GM21528 (cell line): ENCODE results near the gene SNAI1.
"Not testable (repeated sequence)": the region's sequence is repeated elsewhere in the genome, so short reads cannot be mapped to it uniquely, and the experiment has no call there.

Experiments
- ATAC-seq: cut with Tn5 transposase; IDR thresholded peaks from one replicate; pipeline ENCODE4 v1.9.1; 2021; ENCODE audit warnings: mild to moderate bottlenecking, moderate library complexity; ENCODE audit not compliant: unreplicated experiment, low FRiP score

The SNAI1 gene

DNA sequence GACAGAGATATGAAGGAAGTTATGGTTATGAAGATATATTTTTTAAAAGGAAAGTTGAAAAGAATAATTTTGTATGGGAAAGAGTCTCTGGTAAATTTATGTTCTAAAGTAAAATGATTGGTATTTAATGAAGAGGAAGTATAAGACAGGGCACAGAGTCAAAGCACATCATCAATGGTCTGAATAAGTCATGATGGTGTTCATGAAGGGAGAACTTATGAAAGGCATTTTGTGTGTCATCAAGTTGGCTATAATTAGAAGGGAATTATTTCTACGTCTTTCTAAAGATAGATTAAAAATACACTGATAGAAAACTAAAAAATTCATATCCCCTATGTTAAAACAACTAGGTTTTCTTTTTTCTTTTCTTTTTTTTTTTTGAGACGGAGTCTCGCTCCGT lies 21.4 kb upstream of the SNAI1 start:
- no peak for ATAC-seq

- ATAC-seq = no peak
These were observed 17.6 kb upstream of the SNAI1 start for GRCh38 chr20:49964964-49965780.

DNA sequence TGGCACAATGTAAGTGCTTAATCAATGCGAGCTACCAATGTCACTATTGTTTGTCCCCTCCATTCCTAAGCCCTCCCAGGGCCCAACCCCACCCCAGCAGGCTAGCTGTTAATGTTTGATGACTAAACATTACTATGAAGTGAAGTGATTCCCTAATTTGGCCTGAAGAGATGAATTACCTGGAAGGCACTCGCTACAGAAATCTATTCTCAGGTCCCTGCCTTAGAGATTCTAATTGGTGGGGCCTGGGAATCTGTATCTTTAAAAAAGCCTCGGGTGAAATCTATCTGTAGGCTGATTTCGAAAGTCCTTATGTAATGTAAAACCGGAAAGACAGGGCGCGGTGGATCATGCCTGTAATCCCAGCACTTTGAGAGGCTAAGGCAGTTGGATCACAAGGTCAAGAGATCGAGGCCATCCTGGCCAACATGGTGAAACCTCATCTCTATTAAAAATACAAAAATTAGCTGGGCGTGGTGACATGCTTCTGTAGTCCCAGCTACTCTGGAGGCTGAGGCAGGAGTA lies 16.9 kb upstream of the SNAI1 start:
- ATAC-seq = no peak

DNA sequence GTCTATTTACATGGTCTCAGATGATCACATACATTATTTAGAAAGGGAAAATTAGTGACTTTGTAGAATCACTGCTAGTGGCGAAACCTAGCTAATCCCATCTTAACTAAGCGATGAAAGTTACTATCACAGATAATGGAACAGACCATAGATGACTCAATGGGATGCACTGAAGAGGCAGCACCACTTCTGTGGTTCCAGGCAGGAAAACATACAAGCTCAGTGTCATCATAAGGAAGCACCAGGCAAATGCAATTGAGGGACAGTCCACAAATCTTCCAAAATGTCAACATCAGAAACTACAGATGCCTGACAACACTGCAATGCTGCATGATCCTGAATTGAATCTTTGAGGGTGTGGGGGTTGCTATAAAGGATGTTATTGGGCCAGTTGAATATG lies 15.9 kb upstream of the SNAI1 start:
- no peak for ATAC-seq

GRCh38 chr20:49969234-49969633 lies 13.5 kb upstream of the SNAI1 start:
- ATAC-seq = no peak

- no peak for ATAC-seq
These were observed 12.8 kb upstream of the SNAI1 start for GRCh38 chr20:49969946-49970345.

- no peak for ATAC-seq
These were observed 12.3 kb upstream of the SNAI1 start for GRCh38 chr20:49970498-49970897.

DNA sequence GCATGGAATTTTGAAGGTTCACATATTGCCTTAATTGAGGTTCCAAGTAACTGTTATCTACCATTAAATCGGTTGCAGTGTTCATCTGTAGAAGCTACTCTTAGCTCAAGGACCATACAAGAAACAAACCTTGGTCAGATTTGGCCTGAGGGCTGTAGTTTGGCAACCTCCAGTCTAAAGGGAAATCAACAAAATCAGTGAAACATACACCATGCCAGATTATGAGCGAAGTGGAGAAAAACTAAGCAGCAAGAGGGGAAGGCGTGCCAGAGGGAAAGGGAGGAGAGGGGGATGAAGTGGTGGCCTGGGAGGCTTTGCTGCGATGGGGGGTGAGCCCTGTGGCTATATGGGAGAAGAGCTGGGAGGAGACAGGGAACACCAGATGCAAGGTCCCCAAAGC lies 8.8 kb upstream of the SNAI1 start:
- no peak for ATAC-seq

GRCh38 chr20:49976542-49976941 lies 6.2 kb upstream of the SNAI1 start:
- ATAC-seq = no peak

DNA sequence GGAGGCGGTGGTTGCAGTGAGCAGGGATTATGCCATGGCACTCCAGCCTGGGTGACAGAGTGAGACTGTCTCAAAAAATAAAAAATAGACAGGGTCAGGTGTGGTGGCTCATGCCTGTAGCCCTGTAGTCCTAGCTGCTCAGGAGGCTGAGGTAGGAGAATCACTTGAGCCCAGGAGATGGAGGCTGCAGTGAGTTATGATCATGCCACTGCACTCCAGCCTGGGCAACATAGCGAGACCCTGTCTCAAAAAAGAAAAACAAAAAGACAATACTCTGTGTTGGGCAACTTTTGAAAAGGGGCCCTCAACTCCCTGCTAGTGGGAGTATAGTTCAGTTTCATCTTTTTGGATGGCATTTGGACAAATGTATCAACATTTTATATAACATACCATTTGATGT lies 5.0 kb upstream of the SNAI1 start:
- not testable (repeated sequence) for ATAC-seq

DNA sequence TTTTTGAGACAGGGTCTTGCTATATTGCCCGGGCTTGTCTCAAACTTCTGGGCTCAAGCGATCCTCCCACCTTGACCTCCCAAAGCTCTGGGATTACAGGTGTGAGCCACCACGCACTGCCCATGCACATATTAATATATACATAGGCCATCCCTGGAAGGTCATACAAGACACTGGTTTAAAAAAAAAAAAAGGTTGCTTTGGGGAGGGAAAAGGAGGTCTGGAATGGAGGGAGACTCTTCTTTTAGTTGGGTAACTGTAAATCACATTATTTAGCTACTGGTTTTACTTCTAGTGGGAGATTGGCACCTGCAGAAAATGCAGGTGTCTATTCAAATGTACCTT lies 4.1 kb upstream of the SNAI1 start:
- no peak for ATAC-seq

DNA sequence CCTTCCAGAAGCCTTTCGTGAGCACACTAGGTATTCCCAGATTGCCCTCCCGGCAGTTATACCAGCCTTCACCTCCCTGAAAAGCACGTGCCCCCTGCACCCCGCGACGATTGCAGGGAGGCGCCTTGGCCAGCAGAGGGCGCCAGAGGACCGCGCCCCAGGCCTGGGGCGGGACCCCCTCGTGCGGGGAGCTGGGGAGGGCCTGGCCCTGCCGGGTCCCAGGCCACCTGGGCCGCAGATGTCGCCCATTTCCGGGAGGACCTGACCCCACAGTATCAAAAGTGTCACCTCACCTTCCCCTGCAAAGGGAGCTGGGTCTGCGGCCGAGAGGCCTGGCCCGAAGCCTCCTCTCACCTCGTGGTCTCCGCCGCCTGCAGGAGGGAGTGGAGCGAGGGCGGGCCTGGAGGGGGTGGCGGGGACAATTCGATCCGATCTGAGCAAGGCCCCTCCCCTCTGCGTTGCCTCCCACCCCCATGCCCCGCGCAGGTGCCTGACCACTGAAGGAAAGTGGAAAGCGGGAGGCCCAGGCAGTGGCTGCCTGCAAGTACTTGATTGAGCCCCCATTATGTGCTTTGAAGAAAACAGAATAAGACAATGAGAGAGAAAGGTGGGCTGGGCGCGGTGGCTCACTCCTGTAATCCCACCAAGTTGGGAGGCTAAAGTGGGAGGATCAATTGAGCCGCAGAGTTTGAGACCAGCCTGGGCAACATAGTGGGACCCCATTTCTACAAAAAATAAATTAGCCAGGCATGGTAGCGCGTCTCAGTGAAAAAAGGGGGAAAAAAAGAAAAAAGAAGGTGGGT lies 3.5 kb upstream of the SNAI1 start:
- no peak for ATAC-seq

DNA sequence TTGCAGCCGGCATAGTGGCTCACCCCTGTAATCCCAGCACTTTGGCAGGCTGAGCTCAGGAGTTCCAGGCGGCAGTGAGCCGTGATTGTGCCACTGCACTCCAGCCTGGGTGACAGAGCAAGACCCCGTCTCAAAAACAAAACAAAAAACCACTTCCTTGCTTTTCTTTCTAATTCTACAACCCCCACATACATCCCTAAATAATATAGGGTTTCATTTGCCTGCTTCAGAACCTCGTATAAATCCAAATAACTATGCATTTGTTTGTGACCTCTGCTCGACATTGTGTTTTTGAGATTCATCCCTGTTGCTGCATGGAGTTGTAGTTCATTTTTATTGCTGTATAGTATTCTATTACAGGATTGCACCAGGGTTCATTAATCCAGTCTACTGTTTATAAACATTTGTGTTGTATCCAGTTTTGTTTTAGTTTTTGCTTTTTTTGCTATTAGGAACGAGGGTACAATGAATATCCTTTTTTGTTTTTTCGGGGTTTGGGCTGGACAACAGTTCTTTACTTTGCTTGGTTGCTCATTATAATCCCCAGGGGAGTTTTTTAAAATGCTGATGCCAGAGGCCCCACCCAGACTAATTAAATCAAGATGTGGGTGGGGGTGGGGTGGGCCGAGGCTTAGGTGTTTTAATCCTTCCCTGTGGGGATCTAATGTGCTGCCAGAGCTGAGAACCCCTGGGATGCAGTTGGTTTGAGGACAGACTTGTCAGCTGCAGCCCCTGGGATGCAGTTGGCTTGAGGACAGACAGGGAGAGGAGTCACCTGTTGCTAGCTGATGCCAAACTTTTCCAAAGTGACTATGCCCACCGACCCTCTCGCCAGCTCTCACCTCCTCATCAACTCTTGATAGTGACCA lies 2.4 kb upstream of the SNAI1 start:
- no peak for ATAC-seq

- ATAC-seq = no peak
These were observed 1.3 kb upstream of the SNAI1 start for GRCh38 chr20:49981218-49982071.

GRCh38 chr20:49982072-49982345 lies 771 bp upstream of the SNAI1 start:
- no peak for ATAC-seq

DNA sequence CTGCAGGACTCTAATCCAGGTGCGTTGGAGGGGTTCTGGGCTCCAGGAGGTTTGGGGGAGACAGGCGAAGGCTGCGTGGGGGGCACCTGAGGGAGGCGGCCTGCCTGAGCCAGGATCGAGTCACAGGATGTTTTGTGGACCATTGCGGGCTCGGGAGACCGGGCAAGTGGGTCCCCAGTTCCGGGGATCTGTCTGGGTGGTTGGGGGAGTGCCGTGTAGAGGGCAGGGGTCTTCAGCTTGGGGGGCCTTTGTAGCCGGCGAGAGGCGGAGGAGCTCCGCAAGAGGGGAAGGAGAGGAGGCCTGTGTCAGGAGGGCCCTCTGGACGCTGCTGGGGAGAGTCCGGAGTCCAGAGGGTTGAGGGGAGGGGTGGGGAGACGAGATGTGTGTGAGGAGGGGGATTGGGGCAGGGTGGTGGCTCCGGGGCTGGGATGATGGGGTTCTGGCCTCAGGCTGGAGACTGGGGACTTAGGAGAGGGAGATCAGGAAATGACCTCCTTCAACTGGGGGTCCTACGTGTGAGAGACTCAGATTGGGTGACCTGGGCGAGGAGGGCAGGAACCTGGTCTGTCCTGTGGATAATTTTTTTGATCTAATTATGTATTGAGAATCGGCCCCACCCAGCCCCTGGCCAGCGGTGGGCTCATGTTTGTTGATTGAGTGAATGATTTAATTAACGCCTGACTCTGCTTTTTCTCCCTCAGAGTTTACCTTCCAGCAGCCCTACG lies 505 bp downstream of the SNAI1 start:
- ATAC-seq = no peak

DNA sequence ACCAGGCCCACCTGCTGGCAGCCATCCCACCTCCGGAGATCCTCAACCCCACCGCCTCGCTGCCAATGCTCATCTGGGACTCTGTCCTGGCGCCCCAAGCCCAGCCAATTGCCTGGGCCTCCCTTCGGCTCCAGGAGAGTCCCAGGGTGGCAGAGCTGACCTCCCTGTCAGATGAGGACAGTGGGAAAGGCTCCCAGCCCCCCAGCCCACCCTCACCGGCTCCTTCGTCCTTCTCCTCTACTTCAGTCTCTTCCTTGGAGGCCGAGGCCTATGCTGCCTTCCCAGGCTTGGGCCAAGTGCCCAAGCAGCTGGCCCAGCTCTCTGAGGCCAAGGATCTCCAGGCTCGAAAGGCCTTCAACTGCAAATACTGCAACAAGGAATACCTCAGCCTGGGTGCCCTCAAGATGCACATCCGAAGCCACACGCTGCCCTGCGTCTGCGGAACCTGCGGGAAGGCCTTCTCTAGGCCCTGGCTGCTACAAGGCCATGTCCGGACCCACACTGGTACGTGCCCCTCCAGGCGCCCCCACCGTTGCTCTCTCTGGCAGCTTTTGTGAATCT lies 1.1 kb downstream of the SNAI1 start:
- no peak for ATAC-seq

- ATAC-seq = no peak
These were observed 1.8 kb downstream of the SNAI1 start for GRCh38 chr20:49984426-49985153.

- ATAC-seq = no peak
These were observed 2.4 kb downstream of the SNAI1 start for GRCh38 chr20:49985157-49985556.
